ENCODE measurements around the gene CMTM7.
"Not testable (repeated sequence)": the region's sequence is repeated elsewhere in the genome, so short reads cannot be mapped to it uniquely, and the experiment has no call there.

CMTM7 gene

DNA sequence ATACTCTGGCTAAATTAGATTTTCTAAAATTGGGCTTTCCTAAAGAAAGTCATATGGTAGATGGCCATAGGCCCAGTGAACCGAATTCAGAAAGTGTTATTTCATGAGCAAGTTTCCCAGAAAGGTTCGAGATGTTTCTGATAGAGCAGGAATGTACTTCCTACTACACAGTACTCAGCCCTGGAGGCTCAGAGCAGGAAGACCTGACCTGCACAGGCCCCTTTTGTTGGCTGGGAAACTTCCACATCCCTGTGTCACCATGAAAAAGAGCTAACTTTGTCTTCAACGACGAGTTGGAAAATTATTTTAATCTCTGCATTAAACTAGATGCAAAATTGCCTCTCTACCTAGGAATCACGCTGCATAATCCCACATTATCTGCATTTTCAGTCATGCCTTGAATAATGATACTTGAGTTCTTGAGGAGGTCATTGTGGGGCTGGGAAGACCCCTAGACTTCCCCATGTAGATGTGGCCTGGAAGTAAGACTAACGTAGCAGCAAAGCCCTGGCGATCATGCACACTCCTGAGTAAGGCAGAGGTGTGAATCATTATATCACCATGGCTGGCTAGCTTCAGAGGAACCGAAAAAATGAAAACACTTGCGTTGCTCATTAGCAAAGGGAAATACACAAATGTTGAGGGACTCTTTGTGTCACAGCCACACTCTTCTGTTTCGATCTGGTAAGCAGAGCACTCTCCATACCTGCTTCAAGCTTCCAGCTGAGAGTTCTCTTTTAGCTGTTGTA lies 47.1 kb downstream of the CMTM7 start:
- DNase-seq, result peak; percentile 32

DNA sequence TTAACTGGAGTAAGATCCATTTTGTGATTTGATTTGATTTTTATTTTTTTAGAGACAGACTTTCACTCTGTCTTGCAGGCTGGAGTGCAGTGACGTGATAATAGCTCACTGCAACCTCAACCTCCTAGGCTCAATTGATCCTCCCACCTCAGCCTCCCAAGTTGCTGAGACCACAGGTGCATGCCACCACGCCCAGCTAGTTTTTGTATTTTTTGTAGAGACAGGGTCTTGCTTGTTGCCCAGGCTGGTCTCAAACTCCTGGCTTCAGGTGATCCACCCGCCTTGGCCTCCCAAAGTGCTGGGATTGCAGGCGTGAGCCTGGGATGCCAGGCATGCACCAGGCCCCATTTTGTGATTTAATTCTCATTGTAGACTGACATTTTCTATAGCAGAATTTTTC lies 47.8 kb downstream of the CMTM7 start:
- DNase-seq, result not testable (repeated sequence)

DNA sequence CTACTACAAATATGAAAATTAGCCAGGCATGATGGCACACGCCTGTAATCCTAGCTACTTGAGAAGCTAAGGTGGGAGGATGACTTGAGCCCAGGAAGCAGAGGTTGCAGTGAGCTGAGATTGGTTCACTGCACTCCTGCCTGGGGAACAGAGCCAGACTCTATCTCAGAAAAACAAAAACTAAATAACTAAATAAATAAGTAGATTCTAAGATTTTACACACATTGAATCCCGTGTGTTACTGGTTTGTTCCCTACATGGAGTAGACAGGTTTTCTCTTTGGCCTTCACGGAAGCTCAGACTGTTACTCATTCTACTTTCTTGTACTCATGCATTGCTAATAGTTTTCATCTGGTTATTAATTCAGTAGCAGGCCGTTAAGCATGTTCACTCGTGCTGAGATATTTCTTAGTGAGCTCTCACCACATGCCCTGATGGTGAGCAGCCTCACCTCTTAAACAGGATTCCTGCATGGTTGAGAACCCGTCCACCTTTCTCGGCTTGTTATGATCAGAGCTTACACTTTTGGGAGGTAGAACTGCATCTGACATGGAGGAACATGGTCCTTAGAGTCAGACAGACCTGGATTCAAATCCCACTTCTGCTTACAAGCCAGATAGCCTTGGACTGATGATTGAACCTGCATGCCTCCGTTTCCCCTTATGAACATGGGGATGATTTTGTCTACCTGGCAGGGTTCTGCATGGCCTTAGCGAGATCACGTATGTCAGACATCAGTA lies 49.1 kb downstream of the CMTM7 start:
- DNase-seq, result no peak

DNA sequence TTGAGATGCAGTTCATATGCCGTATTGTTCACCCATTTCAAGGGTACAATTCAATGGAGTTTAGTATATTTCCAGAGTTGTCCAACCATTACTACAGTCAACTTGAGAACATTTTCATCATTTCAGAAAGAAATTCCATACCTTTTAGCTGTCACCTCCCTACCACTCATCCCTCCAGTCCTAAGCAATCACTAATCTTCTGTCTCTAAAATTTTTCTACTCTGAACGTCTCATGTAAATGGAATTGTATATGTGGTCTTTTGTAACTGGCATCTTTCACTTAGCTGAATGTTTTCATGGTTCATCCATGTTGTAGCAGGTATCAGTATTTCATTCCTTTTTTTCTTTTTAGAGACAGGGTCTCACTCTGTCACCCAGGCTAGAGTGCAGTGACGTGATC lies 51.1 kb downstream of the CMTM7 start:
- no peak for DNase-seq

DNA sequence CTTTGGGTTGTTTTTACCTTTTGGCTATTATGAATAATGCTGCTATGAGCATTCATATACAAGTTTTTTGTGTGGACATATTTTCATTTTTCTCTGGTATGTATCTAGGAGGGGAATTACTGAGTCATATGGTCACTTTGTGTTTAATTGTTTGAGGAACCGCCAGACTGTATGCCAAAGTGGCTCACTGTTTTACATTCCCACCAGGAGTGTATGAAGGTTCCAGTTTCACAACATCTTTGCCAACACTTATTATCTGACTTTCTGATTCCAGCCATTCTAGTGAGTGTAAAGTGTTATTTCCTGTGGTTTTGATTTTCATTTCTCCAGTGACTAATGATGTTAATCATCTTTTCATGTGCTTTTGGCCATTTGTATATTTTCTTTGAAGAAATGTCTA lies 51.8 kb downstream of the CMTM7 start:
- no peak for DNase-seq

DNA sequence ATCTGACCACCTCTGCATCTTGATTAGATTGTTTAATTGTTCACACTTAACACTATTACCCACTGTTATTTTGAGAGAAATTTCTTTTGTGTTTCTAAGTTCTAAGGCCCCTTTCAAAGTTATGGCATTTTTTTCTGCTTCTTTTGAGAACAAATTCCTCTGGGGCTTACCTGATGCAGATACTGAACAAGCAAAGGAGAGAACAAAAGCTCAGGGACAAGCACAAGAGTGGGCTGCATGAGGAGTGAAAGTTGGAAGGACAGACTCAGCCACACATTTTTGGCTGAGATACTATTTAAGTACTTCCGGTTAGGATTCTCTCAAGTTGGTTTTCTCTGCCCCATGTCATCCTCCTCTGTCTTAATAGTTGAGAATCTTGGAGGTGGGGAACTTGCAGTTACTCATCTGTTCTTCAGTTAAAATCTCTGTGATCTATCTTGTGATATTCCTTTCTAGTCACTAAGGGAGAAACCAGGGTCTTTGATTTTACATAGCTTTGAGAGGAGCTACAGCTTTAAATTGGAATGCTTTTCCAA lies 56.3 kb downstream of the CMTM7 start:
- DNase-seq, result no peak

DNA sequence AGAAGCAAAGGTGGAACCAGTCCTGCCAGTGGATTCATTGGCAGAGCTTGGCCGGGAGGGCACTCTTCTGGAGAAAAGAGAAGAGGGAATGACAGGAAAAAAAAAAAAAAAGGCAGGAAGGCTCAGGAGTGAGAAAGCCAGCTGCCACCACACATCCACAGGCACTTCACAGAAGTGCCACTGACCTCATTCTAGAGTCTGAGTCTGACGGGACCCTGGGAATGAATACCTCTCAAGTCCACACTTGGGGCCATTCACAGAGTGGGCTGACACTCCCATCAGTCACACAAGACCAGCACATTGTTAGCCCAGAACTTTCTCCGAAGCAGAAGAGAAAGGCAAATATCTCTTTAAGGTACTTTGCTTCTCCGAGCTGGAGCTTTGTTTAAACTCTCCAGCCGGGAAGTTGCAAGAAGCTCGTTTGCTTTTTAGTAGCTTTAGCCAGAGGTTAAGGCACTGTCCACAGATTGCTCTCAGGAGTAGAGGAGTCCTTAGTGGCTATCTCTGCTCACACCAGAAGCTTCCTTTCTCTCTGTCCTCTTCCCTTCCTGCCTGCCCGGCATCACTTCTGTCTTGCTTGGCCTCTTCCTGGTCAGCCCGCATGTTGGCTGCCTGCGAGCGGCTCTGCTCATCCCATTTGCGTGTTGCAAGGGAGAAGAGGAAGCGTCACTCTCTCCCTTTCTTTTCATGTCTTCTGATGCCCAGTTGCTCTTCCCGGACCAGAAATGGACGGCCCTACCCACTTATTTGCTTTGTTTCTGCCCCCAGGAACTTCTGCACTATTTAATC lies 57.2 kb downstream of the CMTM7 start:
- DNase-seq, result no peak

DNA sequence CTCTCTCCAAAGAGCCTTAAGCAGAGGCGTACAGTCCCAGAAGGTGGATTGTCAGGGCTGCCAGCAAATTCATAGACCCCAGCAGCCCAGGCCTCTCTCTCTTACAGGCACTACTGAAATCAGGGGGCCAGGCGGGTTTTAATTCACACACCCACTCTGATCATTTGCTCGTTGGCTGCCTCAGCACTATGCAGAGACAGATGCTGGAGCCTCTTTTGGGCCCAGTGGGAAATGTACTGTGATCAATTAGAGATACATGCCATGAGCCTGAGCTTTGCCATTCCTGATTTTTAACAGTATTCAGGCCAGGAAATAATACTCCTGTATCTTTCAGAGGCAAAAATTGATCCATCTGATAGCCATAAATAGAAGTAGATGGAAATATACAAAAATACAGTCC lies 58.0 kb downstream of the CMTM7 start:
- DNase-seq, result no peak

DNA sequence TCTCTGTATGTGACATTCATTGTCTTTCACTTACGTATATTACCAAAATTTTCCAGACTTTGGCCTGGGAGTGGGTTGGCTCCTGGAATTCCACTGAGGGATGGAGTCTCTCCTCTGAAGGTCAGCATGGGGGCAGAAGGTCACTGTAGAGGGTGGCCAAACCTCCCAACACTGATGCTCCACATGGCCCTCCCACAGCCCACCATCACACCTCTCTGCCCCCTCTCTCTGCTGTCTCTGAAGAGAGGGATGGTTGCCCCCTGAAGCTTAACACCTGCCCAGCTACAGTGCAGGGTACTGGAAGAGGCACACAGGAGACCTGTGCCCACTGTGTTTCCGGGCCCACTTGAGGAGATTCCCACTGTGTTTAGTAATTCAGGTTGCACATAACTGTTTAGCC lies 58.8 kb downstream of the CMTM7 start:
- DNase-seq, result no peak

DNA sequence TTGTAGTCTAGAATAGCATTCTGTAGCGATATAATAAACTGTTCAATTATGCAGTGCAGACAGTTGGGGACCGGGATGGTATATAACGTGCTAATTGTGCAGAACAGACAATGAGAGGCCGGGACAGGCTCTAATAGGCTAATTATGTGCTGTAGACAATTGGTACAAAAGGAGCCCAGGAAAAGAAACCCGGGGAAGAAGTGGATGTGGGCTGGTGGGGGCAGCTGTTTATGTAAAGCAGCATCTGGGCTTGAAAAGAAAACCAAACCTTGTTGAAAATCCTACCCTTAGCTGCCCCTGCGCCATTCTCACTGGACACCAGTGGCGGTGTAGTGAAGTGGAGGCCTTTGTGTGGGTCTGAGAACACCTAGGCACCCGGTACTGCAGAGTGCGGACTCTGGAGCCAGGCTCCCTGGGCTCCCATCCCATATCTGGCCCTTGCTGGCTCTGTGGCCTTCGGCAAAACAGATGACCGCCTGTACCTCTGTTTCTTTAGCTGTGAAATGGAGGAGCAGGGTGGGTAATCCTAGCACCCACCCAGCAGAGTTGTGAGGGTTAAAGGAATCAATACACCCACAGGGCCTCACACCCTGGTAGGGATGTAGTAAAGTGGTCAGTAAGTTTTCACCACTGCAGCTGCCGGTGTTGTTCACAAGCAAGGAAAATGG lies 59.5 kb downstream of the CMTM7 start:
- DNase-seq, result no peak

DNA sequence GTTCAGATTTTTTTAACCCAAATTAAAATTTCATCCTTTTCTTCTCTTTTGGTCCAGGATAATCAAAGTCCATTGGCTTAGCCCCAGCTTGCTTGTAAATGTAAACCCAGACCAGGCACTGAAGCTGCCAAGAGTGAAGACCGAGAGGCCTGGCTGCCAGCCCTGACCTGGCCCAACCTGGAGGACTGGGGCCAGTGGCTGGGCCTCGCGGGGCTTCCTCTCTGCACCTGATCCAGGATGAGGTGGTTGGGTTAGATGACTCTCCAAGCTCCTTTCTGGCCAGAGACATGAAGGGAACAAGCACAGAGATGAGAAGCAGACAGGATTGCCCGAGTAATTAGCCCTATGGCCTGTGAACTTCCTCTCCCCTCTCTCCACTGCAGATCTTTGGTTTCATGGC lies 60.4 kb downstream of the CMTM7 start:
- no peak for DNase-seq

DNA sequence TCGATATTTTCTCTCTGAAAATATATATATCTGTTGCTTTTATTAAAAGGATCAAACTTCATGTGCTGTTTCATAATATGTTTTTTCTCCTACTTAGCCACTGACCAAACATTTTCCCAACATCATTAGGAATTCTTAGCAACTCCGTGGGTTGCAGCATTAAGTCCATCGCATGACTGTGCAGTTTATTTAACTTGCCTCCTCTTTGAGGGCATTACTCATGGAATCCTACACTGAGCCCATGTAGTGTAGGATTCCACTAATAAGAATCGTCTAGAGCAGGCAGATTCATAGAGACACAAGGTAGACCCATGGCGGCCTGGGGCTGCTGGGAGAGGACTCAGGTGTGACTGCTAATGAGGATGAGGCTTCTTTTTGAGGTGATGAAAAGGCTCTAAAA lies 61.7 kb downstream of the CMTM7 start:
- no peak for DNase-seq

DNA sequence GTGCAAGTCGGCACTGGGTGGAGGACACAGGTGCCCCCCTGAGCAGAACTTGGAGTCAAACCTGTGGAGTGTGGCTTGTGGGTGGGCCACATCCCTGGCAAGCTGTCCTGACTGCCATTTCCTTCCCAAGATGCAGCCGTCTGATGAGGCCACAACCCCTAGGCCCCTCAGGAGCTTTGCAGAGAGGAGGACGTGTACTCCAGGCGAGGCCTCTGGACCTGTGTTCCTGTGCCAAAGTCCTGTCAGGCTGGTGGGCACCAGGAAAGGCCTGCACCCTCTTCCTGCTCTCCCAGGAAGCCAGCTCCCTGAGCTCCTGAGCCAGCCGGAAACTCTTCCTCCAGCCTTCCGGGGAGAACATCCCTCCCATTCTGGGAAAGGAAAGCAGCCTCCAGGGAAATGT lies 62.5 kb downstream of the CMTM7 start:
- no peak for DNase-seq

DNA sequence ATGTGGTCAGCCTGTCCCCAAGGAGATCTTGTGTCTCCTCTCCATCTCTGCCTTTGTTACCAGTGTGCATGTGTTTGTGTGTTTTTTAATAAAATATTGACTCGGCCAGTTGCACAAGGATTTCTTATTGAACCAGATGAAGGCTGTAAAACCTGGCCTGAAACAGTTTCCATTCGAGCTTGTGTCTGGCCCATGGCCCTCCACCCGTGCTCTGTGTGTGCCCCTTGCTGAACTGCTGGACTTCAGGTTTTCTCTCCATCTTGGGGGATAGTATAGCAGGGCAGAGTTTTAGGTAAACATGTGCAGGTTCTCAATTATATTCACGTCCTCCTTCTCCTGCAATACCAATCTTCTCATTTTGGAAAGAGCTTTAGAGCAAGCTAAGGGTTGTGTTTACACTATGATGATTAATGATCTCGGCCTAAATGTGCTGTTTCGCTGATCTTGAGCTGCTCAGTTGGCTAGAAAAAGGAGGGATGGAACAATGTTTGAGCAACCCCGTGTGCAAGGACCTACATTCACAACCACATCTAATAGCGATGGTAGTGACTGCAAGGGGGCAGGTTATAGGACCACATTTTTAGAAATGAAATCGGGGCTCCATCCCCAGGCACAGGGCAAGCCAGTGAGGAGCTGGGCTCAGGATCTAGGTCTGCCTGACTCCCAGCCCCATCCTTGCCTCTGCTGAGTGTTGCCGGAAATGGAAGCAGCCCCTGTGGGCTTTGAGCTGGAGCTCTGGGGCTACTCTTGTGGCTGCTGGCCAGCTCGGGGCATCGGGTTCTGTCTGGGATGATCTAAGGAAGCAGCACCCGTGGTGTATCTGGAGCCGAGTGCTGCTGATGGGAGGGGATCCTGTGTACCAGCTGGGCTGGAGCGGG lies 63.3 kb downstream of the CMTM7 start:
- DNase-seq, result no peak

DNA sequence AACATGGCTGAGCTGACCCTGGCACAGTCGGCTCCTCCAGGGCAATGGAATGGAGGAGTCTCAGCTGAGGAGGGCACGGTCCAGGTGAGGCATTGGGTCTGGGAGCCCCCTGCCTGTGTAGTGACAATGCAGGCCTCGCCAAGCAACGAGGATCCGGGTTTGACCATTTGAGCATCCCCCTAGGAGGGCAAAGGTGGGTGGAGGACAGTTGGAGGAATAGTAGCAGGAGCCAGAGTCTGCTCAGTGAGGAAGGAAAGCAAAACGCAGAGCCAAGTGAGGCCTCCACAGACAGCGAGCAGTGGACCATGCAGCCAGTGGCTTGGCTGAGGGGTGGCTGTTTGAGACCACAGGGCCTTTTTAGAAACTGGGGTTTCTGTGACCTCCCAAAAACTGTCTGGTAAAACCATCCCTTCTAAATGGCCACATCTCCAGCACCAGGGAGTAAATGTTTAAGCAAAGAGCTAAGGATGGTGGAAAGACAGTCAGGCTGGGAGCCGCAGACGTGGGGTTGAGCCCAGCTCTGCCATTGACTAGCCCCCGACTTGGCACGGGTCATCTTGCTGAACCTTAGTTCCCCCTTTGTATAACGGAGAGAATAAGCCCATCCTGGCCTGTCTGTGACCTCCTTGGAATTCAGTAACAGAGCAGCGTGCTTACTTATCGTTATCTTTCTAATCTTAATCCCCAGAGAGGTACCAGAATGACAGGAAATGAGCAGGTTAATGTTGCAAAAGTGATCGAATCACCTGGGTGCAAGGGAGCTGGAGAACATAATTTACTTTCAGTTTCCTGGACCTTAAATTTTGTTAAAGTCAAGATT lies 64.2 kb downstream of the CMTM7 start:
- no peak for DNase-seq

DNA sequence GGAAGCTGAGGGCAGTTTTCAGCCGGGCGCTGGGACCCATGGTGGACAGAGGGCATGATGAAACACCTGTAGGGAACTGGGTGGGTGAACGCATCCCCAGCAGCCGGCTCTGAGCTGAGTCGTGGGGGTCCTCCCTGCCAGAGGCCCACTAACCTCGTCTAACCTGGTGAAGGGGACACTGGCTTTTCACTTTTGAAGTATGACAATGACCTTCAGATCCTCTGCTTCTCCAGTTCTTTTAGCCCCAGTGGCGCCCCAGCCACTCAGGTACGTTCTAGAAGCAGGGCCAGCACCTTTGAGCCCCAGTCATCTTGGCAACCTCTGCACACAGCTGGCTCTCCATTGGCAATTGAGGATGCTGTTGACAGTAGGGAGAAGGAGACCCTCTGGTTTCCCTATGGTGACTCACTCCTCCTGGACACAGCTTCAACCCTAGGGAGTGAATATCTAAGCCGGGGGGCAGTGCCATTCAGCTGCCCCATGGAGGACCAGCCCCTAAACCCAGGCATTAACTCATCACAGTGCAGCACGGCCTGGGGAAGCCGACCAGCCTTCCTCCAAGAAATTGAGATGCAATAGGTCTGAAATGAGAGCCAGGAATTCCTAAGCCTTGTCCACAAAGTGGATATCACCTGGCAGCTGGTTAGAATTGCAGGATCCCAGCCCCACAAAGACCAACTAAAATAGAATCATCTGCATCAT lies 64.9 kb downstream of the CMTM7 start:
- no peak for DNase-seq

DNA sequence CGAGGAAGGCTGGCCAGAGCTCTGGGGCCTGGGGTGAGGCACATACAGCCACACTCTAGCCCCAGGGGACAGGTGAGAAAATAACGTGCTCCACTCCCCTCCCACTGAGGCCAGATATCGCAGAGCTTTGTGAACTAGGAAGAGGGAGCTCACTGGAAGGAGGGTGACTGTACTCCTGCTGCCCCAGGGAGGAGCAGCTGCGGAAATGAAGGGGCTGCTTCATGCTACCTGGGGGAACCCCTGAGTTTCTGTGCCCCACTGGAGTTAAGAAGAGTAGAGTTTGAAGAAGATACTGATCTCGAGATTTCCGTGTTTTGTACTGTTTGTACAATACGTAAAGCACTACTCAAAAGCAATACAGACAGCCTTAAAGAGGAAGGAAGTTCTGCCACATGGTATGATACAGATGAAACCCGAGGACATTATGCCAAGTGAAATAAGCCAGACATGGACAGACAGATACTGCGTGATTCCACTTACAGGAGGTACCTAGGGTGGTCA lies 66.4 kb downstream of the CMTM7 start:
- DNase-seq, result peak; percentile 46

DNA sequence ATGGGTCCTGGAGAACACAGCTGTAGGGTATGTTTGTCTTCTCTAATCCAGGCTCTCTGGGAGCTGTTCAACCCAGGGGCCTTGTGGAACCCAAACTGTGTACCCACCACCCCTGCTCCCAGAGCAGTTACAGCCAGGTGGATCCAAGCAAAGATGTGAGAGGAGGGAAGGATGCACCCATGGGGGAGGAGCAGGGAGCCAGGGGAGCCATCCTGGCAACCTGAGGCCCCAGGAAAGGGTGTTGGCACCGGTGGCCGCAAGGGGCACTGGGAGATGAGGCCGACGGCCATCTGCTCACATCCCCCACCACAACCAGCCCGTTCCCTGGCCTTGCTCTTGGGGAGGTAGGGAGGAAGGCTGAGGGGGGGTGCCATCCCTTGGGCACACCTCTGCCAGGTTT lies 67.8 kb downstream of the CMTM7 start:
- DNase-seq, result no peak

DNA sequence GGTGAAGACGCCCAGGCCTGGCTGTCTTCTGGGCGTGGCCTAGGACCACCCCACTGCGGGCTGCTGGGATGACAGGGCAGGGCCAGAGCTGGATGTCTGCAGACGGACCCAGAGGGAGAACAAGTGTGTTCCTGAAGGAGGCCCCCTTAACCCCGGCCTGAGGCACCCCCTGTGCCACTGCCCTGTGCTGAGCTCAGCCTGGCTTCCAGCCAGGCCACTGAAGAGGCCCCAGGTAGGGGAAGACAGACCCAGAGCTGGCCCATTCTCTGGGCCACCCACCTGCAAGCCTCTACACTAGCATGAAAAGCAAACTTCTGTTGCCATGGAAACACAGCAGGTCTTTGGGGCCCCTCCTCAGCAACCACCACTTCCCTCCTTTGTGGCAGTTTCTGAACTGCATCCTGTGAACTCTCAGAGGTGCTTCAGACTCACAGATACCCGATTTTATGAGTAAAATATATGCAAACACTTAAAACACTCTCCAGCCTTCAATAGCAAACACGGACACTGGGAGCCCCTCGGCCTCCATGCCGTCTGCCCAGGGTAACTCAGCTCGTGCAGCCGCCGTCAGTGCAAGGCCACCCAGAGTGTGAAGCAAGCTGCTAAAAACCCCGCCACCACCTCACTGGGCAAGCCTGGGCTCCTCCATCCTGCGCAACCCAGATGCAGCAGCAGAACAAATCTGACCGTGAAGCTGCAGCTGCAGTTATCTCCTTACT lies 68.5 kb downstream of the CMTM7 start:
- peak; percentile 70 for DNase-seq

Measured in activated CD4-positive, alpha-beta T cell treated with anti-CD3 and anti-CD28 coated beads for 48 hours (primary cell).